Iris pigment epithelial cell (primary cell): Measurements from ENCODE around the gene RAB4A.

Experiments
- DNase-seq: peaks from one replicate; pipeline ENCODE4 v3.0.0-alpha.2; 2011; ENCODE audit warnings: low read depth

RAB4A gene

DNA sequence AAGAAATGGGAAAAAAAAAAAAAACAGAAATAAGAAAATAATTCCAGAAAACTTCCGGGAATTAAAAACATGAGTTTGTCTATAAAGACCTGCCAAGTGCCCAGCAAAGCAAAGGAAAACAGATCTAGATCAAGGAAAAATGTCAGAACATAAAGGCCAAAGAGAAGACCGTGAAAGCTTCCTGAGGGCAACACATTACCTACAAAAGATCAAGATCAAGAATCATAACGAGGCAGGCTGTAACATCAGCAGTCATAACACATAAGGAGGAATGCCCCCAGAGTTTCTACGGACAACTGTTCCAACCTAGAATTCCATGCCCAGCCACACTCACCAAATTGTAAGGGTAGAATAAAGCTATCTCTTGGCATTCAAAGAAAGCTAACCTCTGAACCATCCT is 68.2 kb downstream of the RAB4A start:
- no peak for DNase-seq

DNA sequence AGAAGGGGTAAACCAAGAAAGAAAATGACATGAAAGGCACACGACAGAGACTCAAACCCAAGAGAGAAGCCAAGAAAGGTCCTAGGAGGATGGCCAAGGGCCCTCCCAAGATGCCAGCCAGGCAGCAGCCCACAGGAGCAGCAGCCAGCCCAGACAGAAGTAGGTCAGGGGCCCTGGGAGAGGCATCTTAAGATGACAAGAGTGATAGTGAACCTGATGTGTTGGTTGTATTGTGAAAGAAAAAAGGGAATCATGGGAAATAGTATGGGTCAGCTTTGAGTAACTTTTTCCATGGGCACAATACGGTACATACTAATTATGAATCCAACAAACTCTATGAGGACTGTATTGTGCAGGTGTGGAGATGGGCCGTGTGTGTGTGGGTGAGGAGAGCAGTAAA is 68.6 kb downstream of the RAB4A start:
- DNase-seq, result no peak

DNA sequence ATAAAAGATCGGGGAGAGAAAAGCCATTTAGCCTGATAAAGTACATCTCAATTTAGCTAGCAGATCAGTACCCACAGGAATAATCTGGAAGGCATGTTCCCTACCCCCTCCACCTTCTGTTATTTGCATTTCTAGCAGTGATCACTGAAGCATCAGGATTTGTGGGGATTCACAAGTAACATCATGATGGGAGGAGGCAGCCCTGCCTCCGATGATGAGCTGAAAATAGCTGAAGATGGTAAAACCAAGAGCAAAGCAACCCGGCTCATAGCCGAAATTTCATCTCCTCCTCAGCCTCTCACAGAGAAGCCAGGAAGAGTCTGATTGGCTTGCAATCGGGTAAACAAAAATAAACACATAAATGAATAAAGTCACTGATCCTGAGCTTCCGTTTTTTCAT is 69.6 kb downstream of the RAB4A start:
- DNase-seq, result no peak

DNA sequence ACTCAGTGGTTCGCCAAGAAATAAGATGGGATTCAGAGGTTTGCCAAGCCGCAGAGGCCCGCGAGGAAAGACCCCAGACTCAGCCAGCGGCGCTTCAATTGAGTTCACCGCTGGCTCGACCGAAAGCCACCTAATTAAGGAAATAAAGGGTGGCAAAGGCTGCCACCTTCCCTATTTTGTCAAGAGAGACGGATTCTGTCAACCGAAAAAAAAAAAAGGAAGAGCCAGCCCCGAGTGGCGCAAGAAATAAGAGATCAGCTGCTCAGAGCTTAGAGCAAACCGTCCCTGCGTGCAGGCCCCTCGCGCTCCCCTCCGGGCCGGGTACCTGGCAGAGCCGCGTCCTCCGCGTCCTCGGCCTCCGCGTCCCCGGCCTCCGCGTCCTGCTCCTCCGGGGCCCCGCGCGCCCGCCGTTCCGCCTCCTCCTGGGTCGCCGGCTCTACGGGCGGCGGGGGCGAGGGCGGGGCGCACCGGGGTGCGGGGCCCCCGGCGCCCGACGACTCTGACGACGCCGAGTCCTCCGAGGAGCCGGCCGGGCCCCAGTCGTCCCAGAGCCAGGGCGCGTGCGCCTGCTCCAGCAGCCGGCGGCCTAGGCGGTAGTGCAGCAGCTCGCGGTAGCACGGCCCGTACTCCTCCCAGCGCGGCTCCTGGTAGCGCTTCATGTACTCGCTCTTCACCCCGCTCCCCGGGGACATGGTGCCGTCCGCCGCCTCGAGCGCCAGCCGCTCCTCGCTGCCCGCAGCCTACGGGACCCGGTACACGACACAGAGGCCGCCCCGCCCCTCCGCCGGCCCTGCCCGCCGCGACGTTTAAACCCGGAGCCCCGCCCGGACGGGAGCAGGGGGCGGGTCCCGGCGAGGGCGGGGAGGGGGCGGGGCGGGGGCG is 71.1 kb downstream of the RAB4A start:
- DNase-seq, result peak; percentile 70

DNA sequence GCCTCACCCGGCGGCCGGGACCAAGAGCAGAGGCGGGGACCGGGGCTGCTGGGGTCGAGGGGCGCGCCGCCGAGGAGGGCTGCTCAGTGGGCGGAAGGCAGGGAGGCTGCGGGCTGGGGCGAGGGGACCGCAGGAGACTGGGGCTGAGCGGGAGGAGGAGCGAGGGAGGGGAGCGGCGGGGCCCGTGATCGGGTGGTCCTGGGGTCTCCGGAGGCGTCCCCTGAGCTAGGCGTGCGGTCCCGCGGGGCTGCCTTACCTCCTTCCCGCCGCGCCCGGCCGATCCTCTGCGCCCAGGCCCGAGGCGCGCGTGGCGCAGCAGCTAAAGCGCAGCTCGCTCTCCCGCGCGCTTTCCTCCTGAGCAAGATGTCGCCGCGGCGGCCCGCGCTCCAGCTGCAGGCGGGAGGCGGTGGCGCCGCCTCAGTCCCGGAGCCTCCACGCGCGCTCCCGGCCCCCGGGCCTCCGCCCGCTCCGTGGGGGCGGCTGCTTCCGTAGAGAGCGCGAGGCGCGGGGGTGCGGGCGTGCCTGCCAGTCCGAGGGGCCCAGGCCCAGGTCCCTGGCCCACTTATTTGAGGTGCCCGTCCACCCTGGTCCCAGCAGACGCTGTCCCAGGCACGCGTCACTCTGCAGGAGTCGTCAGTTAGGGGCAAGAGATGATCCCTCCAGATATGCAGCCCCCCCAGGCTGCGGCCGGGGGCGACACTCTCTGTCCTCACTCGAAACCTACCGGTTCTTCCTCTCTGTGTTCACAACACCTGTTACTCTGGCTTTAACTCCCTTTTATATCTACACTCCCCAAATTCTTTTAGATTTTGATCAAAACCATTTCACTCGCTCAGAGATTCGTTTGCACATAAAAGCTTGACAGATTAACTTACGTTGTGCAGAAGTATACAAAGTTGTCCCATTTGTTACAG is 72.0 kb downstream of the RAB4A start, which contains the start of gene CCSAP:
Gene CCSAP (minus strand): TSS at position 392 of the 914 bp plus-strand sequence. CDS start 582 bp downstream, outside the sequence.
- peak; percentile 50 for DNase-seq

DNA sequence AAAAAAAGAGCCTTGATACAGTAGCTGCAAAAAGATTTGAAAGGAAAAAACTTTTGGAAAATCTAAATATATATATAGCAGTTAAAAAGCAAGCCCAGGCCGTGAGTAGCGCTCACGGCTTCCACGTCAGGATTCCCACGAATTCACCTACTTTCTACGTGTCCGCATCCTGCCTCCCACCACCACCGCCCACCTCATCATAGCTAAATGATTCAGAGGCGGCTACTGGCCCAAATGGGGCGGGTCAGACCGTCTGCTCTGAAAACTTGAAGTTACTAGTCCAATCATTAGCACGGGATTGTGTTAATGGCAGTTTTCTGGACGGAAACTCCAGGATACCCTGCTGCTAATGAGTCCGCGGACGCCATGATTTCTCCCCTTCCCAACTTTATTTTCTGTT is 73.2 kb downstream of the RAB4A start:
- no peak for DNase-seq

DNA sequence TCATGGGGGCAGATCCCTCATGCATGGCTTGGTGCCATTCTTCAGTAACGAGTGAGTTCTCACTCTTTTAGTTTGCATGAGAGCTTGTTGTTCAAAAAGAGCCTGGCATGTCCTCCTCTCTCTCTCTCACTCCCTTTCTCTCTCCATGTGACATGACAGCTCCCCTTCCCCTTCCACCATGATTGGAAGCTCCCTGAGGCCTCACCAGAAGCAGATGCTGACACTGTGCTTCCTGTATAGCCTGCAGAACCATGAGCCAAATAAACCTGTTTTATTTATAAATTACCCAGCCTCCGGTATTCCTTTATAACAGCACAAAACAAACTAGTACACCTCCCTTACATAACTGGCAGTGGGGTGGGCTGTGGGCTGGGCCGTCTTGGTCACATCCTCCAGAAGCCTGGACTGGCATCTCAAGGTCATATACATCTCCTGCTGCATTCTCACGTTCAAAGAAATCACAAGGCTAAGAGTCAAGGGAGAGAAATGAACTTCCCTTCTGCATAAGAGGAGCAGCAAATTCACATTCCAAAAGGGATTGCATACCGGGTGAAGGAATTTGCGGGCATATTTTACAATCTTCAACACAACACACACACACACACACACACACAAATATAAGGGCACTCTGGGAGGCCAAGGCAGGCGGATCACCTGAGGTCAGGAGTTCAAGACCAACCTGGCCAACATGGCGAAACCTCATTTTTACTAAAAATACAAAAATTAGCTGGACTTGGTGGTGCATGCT is 74.2 kb downstream of the RAB4A start:
- DNase-seq, result peak; percentile 20

DNA sequence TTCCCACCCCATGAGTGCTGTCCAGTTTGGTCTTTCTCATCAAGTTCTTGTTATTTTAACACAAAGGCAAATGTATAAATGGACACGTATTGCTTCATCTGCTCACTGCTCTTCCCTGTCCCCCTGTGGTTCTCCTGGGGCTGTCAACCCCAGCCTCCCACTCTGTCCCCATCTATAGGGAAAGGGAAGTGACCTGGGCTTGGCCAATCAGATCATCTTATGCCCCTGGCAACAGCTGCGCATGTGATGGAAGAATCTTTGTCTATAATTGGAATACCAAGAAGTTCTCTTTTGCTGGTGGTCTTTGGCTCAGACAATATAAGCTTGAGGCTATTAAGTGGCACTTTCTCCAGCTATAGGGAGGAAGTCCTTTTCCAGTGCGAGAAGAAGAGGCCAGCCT is 76.6 kb downstream of the RAB4A start:
- DNase-seq, result no peak

DNA sequence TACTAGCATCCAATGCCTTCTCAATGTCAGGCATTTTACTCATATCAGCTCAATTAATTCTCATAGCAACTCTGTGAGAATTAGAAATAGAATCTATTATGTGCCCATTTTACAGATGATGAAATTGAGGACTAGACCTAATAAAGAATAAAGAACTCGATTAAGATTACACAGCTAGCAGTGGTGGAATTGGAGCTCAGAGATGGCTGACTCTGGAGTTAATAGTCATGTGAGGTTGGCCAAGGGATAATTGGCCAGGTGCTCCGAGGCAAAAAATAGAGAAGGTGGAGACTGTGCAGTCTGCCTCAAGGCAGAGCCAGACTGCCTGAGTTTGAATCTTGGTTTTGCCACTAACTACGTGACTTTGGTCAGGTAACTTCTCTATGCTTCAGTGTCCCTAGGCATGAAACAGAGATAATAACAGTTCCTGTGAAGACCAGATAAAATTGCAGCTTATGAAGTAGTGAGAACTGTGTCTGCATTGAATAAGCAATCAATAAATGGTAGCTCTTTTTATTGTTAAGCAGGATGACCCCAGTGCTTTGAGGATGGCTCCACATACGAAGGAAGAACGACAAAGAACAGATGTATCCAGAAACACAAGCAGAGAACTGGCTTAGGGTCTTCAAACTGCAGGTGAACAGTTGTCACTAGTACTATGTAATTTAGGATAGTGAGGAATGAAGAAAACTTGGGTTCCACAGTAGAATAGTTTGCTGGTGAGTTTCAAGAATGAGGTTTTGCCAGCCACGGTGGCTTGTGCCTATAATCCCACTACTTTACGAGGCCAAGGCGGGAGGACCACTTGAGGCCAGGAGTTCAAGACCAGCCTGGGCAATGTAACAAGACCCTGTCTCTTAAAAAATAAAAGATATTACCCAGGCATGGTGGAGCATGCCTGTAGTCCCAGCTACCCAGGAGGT is 78.8 kb downstream of the RAB4A start:
- no peak for DNase-seq

DNA sequence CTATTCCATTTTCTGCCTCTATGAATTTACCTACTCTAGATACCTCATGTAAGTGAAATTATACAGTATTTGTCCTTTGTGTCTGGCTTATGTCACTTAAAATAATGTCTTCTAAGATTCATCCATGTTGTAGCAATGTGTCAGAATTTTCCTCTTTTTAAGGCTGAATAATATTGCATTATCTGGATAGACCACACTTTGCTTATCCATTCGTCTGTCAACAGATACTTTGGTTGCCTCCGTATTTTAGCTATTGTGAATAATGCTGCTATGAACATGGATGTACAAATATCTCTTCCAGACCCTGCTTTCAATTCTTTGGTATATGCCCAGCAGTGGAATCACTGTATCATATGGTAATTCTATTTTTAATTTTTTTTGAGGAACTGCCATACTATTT is 82.1 kb downstream of the RAB4A start:
- DNase-seq, result no peak

DNA sequence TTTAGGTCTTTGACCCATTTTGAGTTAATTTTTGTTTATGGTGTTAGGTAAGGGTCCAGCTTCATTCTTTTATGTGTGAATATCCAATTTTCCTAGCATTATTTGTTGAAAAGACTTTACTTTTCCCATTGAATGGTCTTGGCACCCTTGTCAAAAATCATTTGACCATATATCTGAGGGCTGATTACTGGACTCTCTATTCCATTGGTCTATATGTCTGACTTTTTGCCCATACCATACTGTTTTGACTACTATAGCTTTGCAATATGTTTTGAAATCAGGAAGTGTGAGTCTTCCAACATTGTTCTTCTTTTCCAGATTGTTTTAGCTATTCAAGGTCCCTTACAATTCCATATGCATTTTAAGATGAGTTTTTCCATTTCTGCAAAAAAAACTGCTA is 83.3 kb downstream of the RAB4A start:
- DNase-seq, result no peak
